NOMO-1 treated with DMSO at 0.1 percent for 48 hours (cell line): ENCODE data around the gene GRID2.

Experiments
- DNase-seq: peaks from one replicate; lab custom pipeline; 2025; ENCODE audit not compliant: unreplicated experiment; lab: John Stamatoyannopoulos, UW

The GRID2 gene

GRCh38 chr4:93469560-93469959 is 1165.8 kb downstream of the GRID2 start:
- DNase-seq = no peak

DNA sequence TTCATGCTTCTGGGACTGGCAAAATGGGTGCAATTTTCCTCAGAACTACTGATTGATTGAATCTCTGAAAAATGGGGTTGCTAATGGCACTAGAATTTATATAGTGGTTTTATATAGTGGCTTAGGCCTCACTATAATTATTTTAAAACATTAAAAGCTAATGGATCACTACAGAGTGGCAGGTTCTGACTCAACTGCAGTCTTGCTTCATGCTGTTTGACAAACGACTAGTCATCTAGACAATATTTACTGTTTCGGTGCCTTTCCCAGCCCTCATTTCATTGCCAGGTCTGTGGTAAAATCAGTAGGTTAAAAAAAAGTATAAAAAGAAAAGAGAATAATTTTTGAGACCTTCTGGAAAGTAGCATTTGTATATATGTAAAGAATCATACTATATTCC is 1172.0 kb downstream of the GRID2 start:
- DNase-seq = no peak

DNA sequence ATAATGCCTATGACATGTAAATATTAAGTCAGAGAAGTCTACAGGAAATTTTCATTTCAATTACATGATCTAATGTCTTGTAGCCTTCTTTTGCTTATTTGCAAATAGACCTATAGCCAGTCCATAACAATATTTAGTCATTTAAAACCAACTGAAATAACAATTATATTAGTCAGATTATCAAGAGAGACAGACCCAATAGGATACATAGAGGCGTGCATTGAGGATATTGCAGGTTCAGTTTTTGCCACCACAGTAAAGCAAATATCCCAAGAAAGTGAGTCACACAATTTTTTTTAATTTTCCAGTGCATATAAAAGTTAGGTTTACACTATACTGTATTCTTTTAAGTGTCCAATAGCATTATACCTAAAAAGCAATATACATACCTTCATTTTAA is 1175.0 kb downstream of the GRID2 start:
- DNase-seq = no peak

GRCh38 chr4:93480452-93480851 is 1176.7 kb downstream of the GRID2 start:
- DNase-seq = no peak

GRCh38 chr4:93495346-93495745 is 1191.6 kb downstream of the GRID2 start:
- DNase-seq = no peak

DNA sequence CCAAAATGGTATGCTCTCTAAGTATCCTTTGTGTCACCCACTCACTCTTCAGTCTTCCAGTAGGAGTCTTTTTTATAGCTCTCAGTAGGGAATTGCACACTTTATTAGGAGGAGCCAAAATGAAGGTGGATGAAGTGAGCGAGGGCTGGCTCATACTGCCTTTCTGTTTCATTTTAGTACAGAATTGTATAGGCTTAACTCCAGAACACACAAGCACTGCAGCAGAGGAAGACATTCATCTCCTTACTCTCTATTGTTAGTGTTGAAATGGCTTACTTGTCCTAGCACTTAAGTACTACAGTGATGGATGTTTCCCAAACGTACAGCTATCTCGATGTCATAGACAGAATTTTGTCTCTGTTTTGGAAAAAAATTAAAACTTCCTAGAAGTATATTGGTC is 1197.5 kb downstream of the GRID2 start:
- no peak for DNase-seq

- no peak for DNase-seq
Measured at GRCh38 chr4:93501946-93502345, 1198.2 kb downstream of the GRID2 start.

GRCh38 chr4:93502991-93503390 is 1199.2 kb downstream of the GRID2 start:
- DNase-seq = no peak

DNA sequence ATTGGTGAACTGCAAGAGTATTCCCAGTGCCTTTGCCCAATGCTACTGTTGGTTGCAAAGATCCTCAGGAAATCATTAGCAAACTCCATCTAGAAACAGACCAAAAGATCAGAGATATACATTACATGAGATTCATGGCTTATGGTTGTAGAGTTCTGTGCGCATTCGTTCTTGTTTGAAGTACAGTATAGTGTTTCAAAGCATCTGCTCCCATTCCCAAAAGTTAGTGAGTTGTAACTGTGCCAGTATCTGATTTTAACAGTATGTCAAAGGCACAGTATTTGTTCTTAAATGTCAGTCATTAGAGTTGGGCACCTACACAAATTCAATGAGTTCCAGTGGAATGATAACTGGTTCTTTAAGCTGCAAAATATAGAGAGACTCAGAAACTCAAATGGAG is 1210.1 kb downstream of the GRID2 start:
- DNase-seq = no peak

DNA sequence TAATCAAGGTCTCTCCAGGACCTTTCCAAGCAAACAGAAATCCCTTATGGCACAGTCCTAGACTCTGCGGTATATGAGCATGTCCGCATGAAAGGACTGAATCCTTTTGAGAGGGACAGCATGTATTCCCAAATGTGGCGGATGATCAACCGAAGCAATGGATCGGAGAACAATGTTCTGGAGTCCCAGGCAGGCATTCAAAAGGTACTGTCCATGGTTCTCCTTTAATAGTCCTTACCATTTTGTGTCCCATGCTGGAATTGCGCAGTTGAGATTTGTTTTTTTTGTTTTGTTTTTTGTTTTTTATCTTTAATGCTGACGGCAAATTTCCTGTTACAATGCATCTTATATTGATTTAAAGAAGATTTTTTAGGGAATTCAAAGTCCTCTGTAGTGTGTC is 1211.4 kb downstream of the GRID2 start:
- no peak for DNase-seq

DNA sequence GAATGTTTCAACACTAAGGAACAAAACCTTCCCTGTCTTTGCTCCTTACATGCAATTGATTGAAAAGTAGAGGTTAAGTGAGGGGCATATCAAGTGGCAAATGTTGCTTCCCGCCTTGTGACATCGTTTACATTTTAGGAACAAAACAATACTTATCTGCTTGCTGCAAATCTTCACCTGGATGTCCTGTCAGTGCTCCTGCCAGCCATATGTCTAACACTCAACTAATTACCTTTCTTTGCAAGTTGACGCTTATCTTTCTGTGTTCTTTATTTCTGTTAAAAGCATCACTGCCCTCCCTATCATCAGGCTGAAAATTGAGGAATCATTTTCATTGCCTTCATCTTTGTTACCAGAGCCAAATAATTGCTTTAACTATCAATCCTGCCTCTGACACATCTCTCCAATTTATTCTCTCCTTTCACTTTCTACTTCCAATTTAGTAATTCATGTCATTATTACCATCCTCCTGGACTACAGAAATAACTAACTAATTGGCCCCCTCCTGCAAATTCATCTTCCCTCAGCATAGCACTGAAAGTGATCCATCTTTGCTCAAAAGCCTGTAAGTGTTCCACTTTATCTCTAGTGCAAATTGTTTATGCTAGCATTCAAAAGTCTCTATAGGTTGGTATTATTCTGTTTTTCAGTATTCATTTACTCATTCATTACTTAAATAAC is 1226.1 kb downstream of the GRID2 start:
- no peak for DNase-seq

- no peak for DNase-seq
Measured at GRCh38 chr4:93532234-93532633, 1228.5 kb downstream of the GRID2 start.

DNA sequence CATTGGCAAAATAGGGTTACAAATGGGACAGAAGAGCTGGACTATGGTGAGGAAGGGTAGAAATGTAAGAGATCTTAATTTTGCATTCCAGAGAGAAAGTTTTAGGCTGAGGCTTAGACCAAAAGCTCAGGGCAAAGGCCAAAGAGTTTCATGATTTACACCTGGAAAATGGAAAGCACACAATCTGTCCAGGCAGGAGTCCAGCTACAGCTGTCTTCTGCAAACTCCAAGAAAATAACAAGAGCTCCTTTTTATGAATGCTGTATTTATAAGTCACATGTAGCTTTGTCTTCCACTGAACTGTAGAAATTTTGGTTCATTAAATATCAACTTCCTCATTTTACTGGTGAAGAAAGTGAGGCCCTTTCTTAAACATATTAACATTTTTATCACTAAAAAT is 1236.8 kb downstream of the GRID2 start:
- no peak for DNase-seq

DNA sequence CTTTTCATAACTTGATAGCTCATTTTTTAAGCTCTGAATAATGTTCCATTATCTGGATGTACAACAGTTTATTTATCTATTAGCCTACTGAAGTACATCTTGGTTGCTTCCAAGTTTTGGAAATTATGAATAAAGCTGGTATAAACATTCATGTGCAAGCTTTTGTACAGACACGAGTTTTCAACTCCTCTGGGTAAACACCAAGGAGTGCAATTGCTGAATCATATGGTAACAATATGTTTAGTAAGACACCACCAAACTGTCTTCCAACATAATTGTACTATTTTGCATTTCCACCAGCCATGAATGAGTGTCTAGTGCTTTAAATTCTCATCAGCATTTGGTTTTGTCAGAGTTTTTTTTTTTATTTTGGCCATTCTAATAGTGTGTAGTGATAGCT is 1258.1 kb downstream of the GRID2 start:
- no peak for DNase-seq

GRCh38 chr4:93568758-93569157 is 1265.0 kb downstream of the GRID2 start:
- no peak for DNase-seq

- no peak for DNase-seq
Measured at GRCh38 chr4:93573285-93573684, 1269.5 kb downstream of the GRID2 start.

DNA sequence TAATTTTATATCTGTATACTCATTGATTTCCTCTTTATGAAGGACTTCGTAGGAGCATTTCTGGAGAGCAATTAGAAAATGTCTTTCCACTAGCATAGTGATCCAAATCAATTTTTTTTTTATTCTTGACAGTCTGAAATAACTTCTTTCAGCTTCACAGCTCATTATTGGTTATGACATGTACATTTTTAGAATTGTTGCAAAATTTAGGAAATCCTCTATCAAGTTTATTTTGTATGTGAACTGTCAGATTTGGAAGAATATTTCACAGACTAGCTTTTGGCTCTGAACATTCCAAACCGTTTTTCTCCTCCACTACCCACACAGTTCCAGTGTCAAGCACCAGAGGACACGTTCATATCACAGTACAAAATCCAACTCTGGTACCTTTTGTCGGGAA is 1275.2 kb downstream of the GRID2 start:
- no peak for DNase-seq

- DNase-seq = no peak
Measured at GRCh38 chr4:93605163-93605562, 1301.4 kb downstream of the GRID2 start.

GRCh38 chr4:93617606-93618005 is 1313.8 kb downstream of the GRID2 start:
- DNase-seq = no peak

- DNase-seq = no peak
Measured at GRCh38 chr4:93633721-93634120, 1330.0 kb downstream of the GRID2 start.

DNA sequence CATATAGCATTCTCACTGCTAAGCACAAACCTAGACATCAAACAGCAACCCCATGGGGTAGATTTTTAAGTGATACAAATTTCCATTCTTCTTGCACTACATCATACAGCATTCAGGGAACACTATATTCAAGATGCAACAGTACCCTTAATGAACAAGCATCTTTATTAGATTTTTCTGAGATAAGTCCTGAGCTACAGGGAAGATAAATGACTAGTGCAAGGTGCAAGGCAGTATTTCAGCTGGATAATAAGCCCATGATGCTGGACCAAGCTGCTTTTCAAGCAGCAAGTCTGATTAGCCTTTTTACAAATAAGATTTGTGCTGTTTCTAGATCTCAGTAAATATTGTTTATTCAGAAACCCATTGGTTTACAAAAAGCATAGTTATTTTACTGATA is 1332.2 kb downstream of the GRID2 start:
- DNase-seq = no peak

DNA sequence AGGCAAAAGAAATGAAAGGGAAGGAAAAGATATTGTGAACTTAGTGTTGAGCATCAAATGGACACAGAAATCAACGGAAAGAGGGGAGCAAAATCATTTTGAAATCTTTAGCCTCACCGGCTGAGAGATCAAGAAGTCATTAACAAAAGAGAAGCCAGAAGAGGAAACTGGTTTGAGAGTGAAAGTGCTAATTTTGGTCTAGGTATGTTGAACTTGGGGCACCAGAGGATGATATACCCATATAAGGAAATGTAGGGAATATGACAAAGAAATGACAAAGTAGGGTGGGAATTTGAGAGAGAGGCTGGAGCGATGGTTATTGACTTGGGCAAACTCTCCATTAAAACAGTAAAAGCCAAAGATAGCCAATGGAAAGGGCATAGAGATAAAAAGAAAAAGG is 1341.4 kb downstream of the GRID2 start:
- no peak for DNase-seq

GRCh38 chr4:93646233-93646930 is 1342.6 kb downstream of the GRID2 start:
- DNase-seq = no peak
